Spleen (tissue), 11 donors: ENCODE measurements around the gene SUPT3H. TPM values are rescaled to one million over a fixed set of nuclear protein-coding genes. Genes with fewer than 3 reads are reported as not detected.

Experiments used
- DNase-seq: peaks from one replicate; pipeline ENCODE4 v3.0.0-alpha.2; 2020
- H3K27ac ChIP-seq, 8 donors: fragments of 200-600 bp; sonication (generic) in 7 of 8; 1 replicate in 4 of 8; 2 replicates in 4 of 8; pipeline versions ENCODE4 v1.5.0 to v1.8.0; 2016 to 2021; ENCODE audit warnings: inconsistent platforms in 4 of 8, mild to moderate bottlenecking in 4 of 8, moderate library complexity in 1 of 8
- H3K27me3 ChIP-seq, 7 donors: fragments of 200-600 bp; sonication (generic) in 6 of 7; replicated peaks in 1 of 7; 1 replicate in 4 of 7; 2 replicates in 3 of 7; pipeline versions ENCODE4 v1.5.0 to v1.8.0; 2016 to 2021; ENCODE audit warnings: inconsistent platforms in 3 of 7, mild to moderate bottlenecking in 1 of 7
- H3K36me3 ChIP-seq, 6 donors: fragments of 200-600 bp; sonication (generic) in 5 of 6; 1 replicate in 4 of 6; 2 replicates in 2 of 6; pipeline versions ENCODE4 v1.5.0 to v1.8.0; 2016 to 2021; ENCODE audit warnings: inconsistent platforms in 2 of 6
- H3K4me1 ChIP-seq, 6 donors: fragments of 200-600 bp; sonication (generic) in 5 of 6; 1 replicate in 3 of 6; 2 replicates in 3 of 6; pipeline versions ENCODE4 v1.5.0 to v1.8.0; 2016 to 2021; ENCODE audit warnings: inconsistent platforms in 3 of 6
- H3K4me3 ChIP-seq, 8 donors: fragments of 200-600 bp; sonication (generic) in 7 of 8; 1 replicate in 4 of 8; 2 replicates in 4 of 8; pipeline versions ENCODE4 v1.5.0 to v1.8.0; 2016 to 2021; ENCODE audit warnings: inconsistent platforms in 4 of 8, mild to moderate bottlenecking in 4 of 8, moderate library complexity in 2 of 8
- H3K9me3 ChIP-seq, 8 donors: fragments of 200-600 bp; sonication (generic) in 7 of 8; 1 replicate in 4 of 8; 2 replicates in 4 of 8; pipeline versions ENCODE4 v1.5.0 to v1.8.0; 2016 to 2021; ENCODE audit warnings: inconsistent platforms in 4 of 8
- POLR2A ChIP-seq, 3 donors: fragments of 450-650 bp; IDR thresholded peaks; one replicate each; pipeline ENCODE4 v1.5.1; 2017; ENCODE audit warnings: antibody characterized with exemption in 3 of 3, mild to moderate bottlenecking in 1 of 3
- POLR2AphosphoS5 ChIP-seq, 3 donors: sonication (generic); formaldehyde crosslinking; IDR thresholded peaks; one replicate each; pipeline ENCODE4 v1.5.1; 2017; ENCODE audit warnings: antibody characterized with exemption in 3 of 3
- WGBS, 5 donors: extraction: QIAGEN DNeasy Blood & Tissue Kit in 3 of 5; methylation state at CpG; one replicate each; pipeline versions ENCODE4 v1.1.5 to v1.1.7; 2013 to 2018; 5-methylcytosine and 5-hydroxymethylcytosine counted together
- intact Hi-C: fragments of 100-400 bp; cut with DNase I; formaldehyde crosslinking; loops from one replicate; pipeline ENCODE4 v1.15.0; 2023; ENCODE audit warnings: low total_unique reads
- polyA plus RNA-seq, 3 donors: library from polyadenylated mRNA; stranded (reverse); fragments of 200-250 nt; gene quantifications; one replicate each; pipeline ENCODE4 v1.2.1, GENCODE V29; 2013
- total RNA-seq, 7 donors: library from RNA; depleted of rRNA in 3 of 7; stranded (reverse); fragments of >200 nt in 3 of 7; fragmentation: NEBNext Ultra II Directional in 4 of 7; extraction: Animal tissue kit (Norgen Biotek cat#: 25700) in 4 of 7; gene quantifications; one replicate each; pipeline versions ENCODE4 v1.1.0 to v1.2.1, GENCODE V29; 2016 to 2021
- TF ChIP-seq, protein P1 (sequence below), 11 experiments: fragments of 200-600 bp in 7 of 11; fragments of 450-650 bp in 4 of 11; sonication (generic) in 4 of 11; IDR thresholded peaks in 8 of 11; conservative IDR thresholded peaks in 3 of 11; 1 replicate in 7 of 11; 2 replicates in 4 of 11; pipeline versions ENCODE4 v1.4.0 to v1.8.0; 2016 to 2021; ENCODE audit warnings: antibody characterized with exemption in 11 of 11, inconsistent platforms in 4 of 11, mild to moderate bottlenecking in 1 of 11
- donor health status: healthy with polysubstance abuse.
- donor health status: DM: no; HTN: no; CAD: no; lungs with moderate emphysema.
- donor health status: DM: no; HTN: no; CAD: no.
- donor health status: Bipolar disorder and iron deficiency.
- donor health status: healthy.
- donor health status: DM: no; HTN: no; CAD: no.
- donor health status: DM: yes; HTN: yes; CAD: no.

The SUPT3H gene
- total and polyA plus RNA-seq, 10 donors, result 3.1 to 16.8 (median 6.2) TPM

DNA sequence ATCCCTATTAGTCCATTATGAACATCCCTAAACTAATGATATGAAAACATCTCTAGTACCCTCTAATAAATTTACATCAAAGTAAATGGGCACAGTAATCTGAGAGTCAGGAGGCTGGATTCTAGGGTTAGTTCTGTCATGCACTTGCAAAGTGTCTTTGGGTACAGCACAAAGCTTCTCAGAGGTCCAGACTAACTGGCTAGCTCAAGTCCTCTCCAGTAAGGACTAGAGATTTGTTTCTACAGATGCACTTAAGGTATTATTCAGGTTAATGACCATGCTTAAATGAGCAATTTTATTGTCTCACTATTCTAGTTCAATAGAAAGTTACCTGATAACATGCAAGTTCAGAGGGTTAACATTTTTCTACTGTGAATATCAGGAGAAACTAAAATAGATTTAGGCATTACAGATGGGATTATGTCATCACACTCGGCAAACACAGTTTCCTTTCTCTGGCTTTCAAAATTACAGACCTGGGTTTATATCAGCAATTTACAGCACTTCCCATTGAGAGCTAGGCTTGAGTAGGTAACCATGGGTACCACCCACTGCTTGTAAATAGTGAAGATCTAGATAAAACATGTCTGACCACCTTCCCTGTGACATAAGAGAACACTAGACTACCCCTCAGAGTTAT lies 452.5 kb downstream of the SUPT3H start:
- TF ChIP-seq POLR2AphosphoS5 (IDR thresholded peaks at IDR 0.05), result no peak
- TF ChIP-seq, protein P1, sequence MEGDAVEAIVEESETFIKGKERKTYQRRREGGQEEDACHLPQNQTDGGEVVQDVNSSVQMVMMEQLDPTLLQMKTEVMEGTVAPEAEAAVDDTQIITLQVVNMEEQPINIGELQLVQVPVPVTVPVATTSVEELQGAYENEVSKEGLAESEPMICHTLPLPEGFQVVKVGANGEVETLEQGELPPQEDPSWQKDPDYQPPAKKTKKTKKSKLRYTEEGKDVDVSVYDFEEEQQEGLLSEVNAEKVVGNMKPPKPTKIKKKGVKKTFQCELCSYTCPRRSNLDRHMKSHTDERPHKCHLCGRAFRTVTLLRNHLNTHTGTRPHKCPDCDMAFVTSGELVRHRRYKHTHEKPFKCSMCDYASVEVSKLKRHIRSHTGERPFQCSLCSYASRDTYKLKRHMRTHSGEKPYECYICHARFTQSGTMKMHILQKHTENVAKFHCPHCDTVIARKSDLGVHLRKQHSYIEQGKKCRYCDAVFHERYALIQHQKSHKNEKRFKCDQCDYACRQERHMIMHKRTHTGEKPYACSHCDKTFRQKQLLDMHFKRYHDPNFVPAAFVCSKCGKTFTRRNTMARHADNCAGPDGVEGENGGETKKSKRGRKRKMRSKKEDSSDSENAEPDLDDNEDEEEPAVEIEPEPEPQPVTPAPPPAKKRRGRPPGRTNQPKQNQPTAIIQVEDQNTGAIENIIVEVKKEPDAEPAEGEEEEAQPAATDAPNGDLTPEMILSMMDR (IDR thresholded peaks at IDR 0.05 in 8 of 11, conservative IDR thresholded peaks at IDR 0.05 in 3 of 11), result no peak
- no peak for TF ChIP-seq POLR2A (IDR thresholded peaks at IDR 0.05)
- Histone ChIP-seq H3K27ac (peak overlapping the region in 1 of 8 donors; percentile 29), H3K4me3 (no peak overlapping the region), H3K9me3 (no peaks in the 10 kb centered on the region), H3K4me1 (peaks cover 0 to 17% (median 0%) of the 10 kb centered on the region in 6 donors), H3K36me3 (no peaks in the 10 kb centered on the region), H3K27me3 (no peaks in the 10 kb centered on the region)
- WGBS, 5 donors, result 14 to 24% (median 18%) methylated on average over 1 of the region's 1 CpG
- intact Hi-C loops, result no loop called here
- DNase-seq, result no peak

DNA sequence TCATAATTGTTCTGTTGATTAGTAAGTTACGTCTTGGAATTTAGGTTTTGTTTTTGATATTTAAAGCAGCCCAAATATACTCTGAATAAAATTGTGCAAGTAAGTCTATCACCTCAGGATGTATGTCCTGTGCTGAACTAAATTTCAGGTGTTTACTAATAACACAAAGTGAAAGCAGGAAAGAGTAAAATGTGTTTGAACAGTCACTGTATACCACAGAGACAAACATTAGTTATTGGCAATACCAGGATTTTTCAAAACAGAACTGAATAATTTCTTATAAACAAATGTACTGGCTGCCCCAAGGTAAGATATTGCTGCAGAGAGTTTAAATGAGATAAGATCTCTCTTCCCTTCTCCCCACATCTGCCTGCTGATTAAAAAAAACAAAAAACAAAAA lies 454.3 kb downstream of the SUPT3H start:
- intact Hi-C loops, result no loop called here
- DNase-seq, result no peak
- H3K4me1 ChIP-seq, result peaks cover 0 to 17% (median 0%) of the 10 kb centered on the region in 6 donors
- WGBS, 5 donors, result 80 to 93% (median 89%) methylated on average over 1 of the region's 1 CpG
- H3K27me3 ChIP-seq, result no peaks in the 10 kb centered on the region
- H3K27ac ChIP-seq, result no peak overlapping the region
- H3K4me3 ChIP-seq, result no peak overlapping the region
- H3K9me3 ChIP-seq, result no peaks in the 10 kb centered on the region
- H3K36me3 ChIP-seq, result no peaks in the 10 kb centered on the region
- TF ChIP-seq POLR2AphosphoS5 (IDR thresholded peaks at IDR 0.05) (no peak), POLR2A (IDR thresholded peaks at IDR 0.05) (no peak)
- TF ChIP-seq, protein P1 (IDR thresholded peaks at IDR 0.05 in 8 of 11, conservative IDR thresholded peaks at IDR 0.05 in 3 of 11), result no peak

DNA sequence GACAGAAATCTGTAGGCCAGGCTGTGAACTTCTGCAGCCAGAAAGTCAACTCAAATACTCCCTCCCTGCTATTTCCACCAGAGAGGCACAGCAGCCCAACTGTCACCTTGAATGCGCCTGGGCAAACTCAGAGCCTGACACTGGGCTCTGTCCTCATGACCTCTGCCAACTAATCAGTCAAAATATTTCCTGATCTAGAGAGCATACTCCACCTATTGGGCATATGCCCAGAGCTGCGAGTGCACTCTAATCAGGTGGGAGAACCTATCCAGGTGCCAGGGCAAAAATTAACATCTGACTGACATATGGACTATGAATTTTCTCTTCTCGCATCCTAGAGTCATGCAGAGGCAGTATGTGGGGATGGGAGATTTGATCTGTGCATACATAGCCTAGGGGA lies 455.9 kb downstream of the SUPT3H start:
- H3K27ac ChIP-seq, result no peak overlapping the region
- TF ChIP-seq, protein P1 (IDR thresholded peaks at IDR 0.05 in 8 of 11, conservative IDR thresholded peaks at IDR 0.05 in 3 of 11), result no peak
- TF ChIP-seq POLR2AphosphoS5 (IDR thresholded peaks at IDR 0.05) (no peak), POLR2A (IDR thresholded peaks at IDR 0.05) (no peak)
- H3K36me3 ChIP-seq, result no peaks in the 10 kb centered on the region
- no peak for DNase-seq
- no peak overlapping the region for H3K4me3 ChIP-seq
- intact Hi-C loops, result no loop called here
- peaks cover 0 to 17% (median 0%) of the 10 kb centered on the region in 6 donors for H3K4me1 ChIP-seq
- WGBS, 5 donors, result 76 to 93% (median 79%) methylated on average over 3 of the region's 3 CpGs
- H3K9me3 ChIP-seq, result no peaks in the 10 kb centered on the region
- H3K27me3 ChIP-seq, result no peaks in the 10 kb centered on the region

- Histone ChIP-seq H3K36me3 (no peaks in the 10 kb centered on the region), H3K27me3 (no peaks in the 10 kb centered on the region), H3K27ac (no peak overlapping the region), H3K4me1 (peaks cover 0 to 17% (median 0%) of the 10 kb centered on the region in 6 donors), H3K9me3 (no peaks in the 10 kb centered on the region), H3K4me3 (no peak overlapping the region)
- 62 to 71% (median 67%) methylated on average over 5 of the region's 5 CpGs for WGBS, 5 donors
- TF ChIP-seq, protein P1 (IDR thresholded peaks at IDR 0.05 in 8 of 11, conservative IDR thresholded peaks at IDR 0.05 in 3 of 11), result no peak
- intact Hi-C loops, result no loop called here
- no peak for DNase-seq
Observed at GRCh38 chr6:44920952-44921491, 456.7 kb downstream of the SUPT3H start.
